Neural cell (in vitro differentiated cells): Measurements from ENCODE around the gene CRY2.

Experiments used
- CTCF ChIP-seq: fragments of 450-650 bp; IDR thresholded peaks from 2 replicates; pipeline ENCODE4 v1.5.1; 2014; ENCODE audit warnings: antibody characterized with exemption, mild to moderate bottlenecking, moderate library complexity; ENCODE audit not compliant: poor library complexity, severe bottlenecking
- EP300 ChIP-seq: fragments of 450-650 bp; conservative IDR thresholded peaks from 2 replicates; pipeline ENCODE4 v1.6.1; 2014; ENCODE audit warnings: antibody characterized with exemption, mild to moderate bottlenecking, moderate library complexity; ENCODE audit not compliant: poor library complexity, severe bottlenecking
- POLR2AphosphoS5 ChIP-seq: IDR thresholded peaks from 2 replicates; pipeline ENCODE4 v1.6.1; 2012
- TAF1 ChIP-seq: IDR thresholded peaks from 2 replicates; pipeline ENCODE4 v1.6.1; 2012; ENCODE audit warnings: low read depth

GRCh38 chr11:45860764-45861510 is 13.7 kb downstream of the CRY2 start:
- TF ChIP-seq CTCF (no peak), POLR2AphosphoS5 (no peak), TAF1 (no peak), EP300 (no peak)
